HEK293 (cell line): ENCODE data around the gene RTP5.

Source experiments
- CTCF ChIP-seq: fragments of 450-650 bp; formaldehyde crosslinking; IDR thresholded peaks from 2 replicates; pipeline ENCODE4 v1.5.1; 2016; ENCODE audit warnings: missing biosample characterization, missing genetic modification characterization
- PBX3 ChIP-seq: sonication (generic); formaldehyde crosslinking; IDR thresholded peaks from 2 replicates; pipeline ENCODE4 v1.8.1; 2022; ENCODE audit warnings: mild to moderate bottlenecking, moderate library complexity, missing genetic modification reagents
- YY1 ChIP-seq: fragments of 450-650 bp; formaldehyde crosslinking; IDR thresholded peaks from 2 replicates; pipeline ENCODE4 v1.5.1; 2018; ENCODE audit warnings: missing biosample characterization, missing genetic modification characterization
- ZBTB26 ChIP-seq: fragments of 450-650 bp; formaldehyde crosslinking; optimal IDR thresholded peaks from 2 replicates; pipeline ENCODE3; 2016; ENCODE audit warnings: missing biosample characterization, mild to moderate bottlenecking, missing genetic modification characterization

- TF ChIP-seq PBX3 (CRISPR knock-in tag): no peak
- no peak for TF ChIP-seq YY1 (tag by site-specific recombination)
- TF ChIP-seq CTCF (tag by site-specific recombination): no peak
- no peak for TF ChIP-seq ZBTB26 (tag by site-specific recombination)
These were observed 23.1 kb upstream of the RTP5 start for GRCh38 chr2:241846406-241846805.
